Lower leg skin (tissue), 3 donors: ENCODE data around the gene REXO1.

Experiments used
- CTCF ChIP-seq, 3 donors: fragments of 450-650 bp; IDR thresholded peaks; one replicate each; pipeline ENCODE4 v1.5.1; 2016; ENCODE audit warnings: antibody characterized with exemption in 3 of 3, mild to moderate bottlenecking in 3 of 3, moderate library complexity in 2 of 3
- POLR2A ChIP-seq, 2 donors: fragments of 450-650 bp; IDR thresholded peaks; one replicate each; pipeline ENCODE4 v1.6.1; 2016 to 2017; ENCODE audit warnings: antibody characterized with exemption in 2 of 2, mild to moderate bottlenecking in 1 of 2, moderate library complexity in 1 of 2

GRCh38 chr19:1859331-1859781, 11.1 kb upstream of the REXO1 start:
- no peak for TF ChIP-seq CTCF (IDR thresholded peaks at IDR 0.05)
- no peak for TF ChIP-seq POLR2A (IDR thresholded peaks at IDR 0.05)
